ENCODE results near the gene TPI1.
"Not testable (repeated sequence)": the region's sequence is repeated elsewhere in the genome, so short reads cannot be mapped to it uniquely, and the experiment has no call there.

The TPI1 gene

GRCh38 chr12:6860116-6860515 lies 7.2 kb upstream of the TPI1 start:
- DNase-seq (ENCODE audit: low read depth, low spot score): no peak
- no peak for TF ChIP-seq CTCF (IDR thresholded peaks at IDR 0.05; ENCODE audit: low read depth, low read length)
- in situ Hi-C loops (cut with HindIII; ENCODE audit: low sequenced_read_pairs): no loop called here
- H3K4me3 ChIP-seq (ENCODE audit: low read depth, low read length): no peak overlapping the region

GRCh38 chr12:6860942-6861341 lies 6.4 kb upstream of the TPI1 start:
- in situ Hi-C loops (cut with HindIII; ENCODE audit: low sequenced_read_pairs): no loop called here
- no peak for TF ChIP-seq CTCF (IDR thresholded peaks at IDR 0.05; ENCODE audit: low read depth, low read length)
- H3K4me3 ChIP-seq (ENCODE audit: low read depth, low read length): no peak overlapping the region
- no peak for DNase-seq (ENCODE audit: low read depth, low spot score)

- in situ Hi-C loops (cut with HindIII; ENCODE audit: low sequenced_read_pairs): no loop called here
- H3K4me3 ChIP-seq (ENCODE audit: low read depth, low read length): no peak overlapping the region
- no peak for DNase-seq (ENCODE audit: low read depth, low spot score)
- TF ChIP-seq CTCF (IDR thresholded peaks at IDR 0.05; ENCODE audit: low read depth, low read length): no peak
These were observed 5.9 kb upstream of the TPI1 start for GRCh38 chr12:6861391-6861790.

- no peak for TF ChIP-seq CTCF (IDR thresholded peaks at IDR 0.05; ENCODE audit: low read depth, low read length)
- DNase-seq (ENCODE audit: low read depth, low spot score): no peak
- in situ Hi-C loops (cut with HindIII; ENCODE audit: low sequenced_read_pairs): no loop called here
- H3K4me3 ChIP-seq (ENCODE audit: low read depth, low read length): no peak overlapping the region
These were observed 4.3 kb upstream of the TPI1 start for GRCh38 chr12:6863033-6863432.

- no peak for TF ChIP-seq CTCF (IDR thresholded peaks at IDR 0.05; ENCODE audit: low read depth, low read length)
- no peak overlapping the region for H3K4me3 ChIP-seq (ENCODE audit: low read depth, low read length)
- no peak for DNase-seq (ENCODE audit: low read depth, low spot score)
- in situ Hi-C loops (cut with HindIII; ENCODE audit: low sequenced_read_pairs): no loop called here
These were observed 3.6 kb upstream of the TPI1 start for GRCh38 chr12:6863586-6864321.

- in situ Hi-C loops (cut with HindIII; ENCODE audit: low sequenced_read_pairs); DNase-seq (ENCODE audit: low read depth, low spot score); H3K4me3 ChIP-seq (ENCODE audit: low read depth, low read length): not testable (repeated sequence)
These were observed 2.0 kb upstream of the TPI1 start for GRCh38 chr12:6865307-6865706.

GRCh38 chr12:6866163-6866919 lies 990 bp upstream of the TPI1 start:
- no peak overlapping the region for H3K4me3 ChIP-seq (ENCODE audit: low read depth, low read length)
- in situ Hi-C loops (cut with HindIII; ENCODE audit: low sequenced_read_pairs): no loop called here
- TF ChIP-seq CTCF (IDR thresholded peaks at IDR 0.05; ENCODE audit: low read depth, low read length): no peak
- DNase-seq (ENCODE audit: low read depth, low spot score): no peak
